ENCODE results near the gene AGBL5.

- TF ChIP-seq POLR2A (IDR thresholded peaks at IDR 0.05) (no peak), CTCF (IDR thresholded peaks at IDR 0.05) (no peak)
These were observed 22.3 kb downstream of the AGBL5 start for GRCh38 chr2:27073782-27074181.

Data from testis (tissue), 2 donors.